ENCODE data around the gene SLC27A6.

The SLC27A6 gene

DNA sequence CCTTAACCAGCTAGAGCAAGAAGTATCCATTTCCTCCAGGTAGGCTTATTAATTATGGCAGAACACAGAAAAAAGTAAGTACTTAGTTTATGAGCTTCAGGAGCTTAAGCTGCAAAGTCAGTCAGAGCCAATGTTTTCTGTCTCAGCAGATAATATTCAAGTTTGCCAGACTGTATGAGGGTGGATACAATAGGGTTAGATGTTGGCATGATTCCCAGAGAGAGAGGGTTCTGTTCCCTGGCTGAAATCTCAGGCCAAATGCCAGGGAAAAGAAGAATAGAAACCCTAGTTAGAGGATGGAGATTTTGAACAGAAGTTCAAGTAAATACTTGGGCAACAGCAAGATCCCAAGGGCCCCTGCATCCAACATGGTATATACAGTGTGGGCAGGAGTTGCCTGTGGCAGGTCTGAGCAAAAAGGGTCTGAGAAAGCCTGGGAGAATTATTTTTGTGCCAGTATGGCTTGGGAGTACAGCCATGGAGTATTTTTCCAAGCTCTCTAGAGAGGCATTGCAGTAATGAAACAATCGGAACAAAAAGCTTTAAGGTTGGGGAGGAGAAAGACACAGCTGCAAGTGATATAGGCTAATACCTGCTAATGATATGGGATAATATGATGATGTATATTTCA lies 98.3 kb downstream of the SLC27A6 start:
- peak; percentile 94 for FAIRE-seq
- TF ChIP-seq, protein P1, sequence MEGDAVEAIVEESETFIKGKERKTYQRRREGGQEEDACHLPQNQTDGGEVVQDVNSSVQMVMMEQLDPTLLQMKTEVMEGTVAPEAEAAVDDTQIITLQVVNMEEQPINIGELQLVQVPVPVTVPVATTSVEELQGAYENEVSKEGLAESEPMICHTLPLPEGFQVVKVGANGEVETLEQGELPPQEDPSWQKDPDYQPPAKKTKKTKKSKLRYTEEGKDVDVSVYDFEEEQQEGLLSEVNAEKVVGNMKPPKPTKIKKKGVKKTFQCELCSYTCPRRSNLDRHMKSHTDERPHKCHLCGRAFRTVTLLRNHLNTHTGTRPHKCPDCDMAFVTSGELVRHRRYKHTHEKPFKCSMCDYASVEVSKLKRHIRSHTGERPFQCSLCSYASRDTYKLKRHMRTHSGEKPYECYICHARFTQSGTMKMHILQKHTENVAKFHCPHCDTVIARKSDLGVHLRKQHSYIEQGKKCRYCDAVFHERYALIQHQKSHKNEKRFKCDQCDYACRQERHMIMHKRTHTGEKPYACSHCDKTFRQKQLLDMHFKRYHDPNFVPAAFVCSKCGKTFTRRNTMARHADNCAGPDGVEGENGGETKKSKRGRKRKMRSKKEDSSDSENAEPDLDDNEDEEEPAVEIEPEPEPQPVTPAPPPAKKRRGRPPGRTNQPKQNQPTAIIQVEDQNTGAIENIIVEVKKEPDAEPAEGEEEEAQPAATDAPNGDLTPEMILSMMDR (IDR thresholded peaks at IDR 0.05; ENCODE audit: insufficient read depth, missing control alignments): no peak
- DNase-seq (ENCODE audit: insufficient read length, low spot score): no peak

DNA sequence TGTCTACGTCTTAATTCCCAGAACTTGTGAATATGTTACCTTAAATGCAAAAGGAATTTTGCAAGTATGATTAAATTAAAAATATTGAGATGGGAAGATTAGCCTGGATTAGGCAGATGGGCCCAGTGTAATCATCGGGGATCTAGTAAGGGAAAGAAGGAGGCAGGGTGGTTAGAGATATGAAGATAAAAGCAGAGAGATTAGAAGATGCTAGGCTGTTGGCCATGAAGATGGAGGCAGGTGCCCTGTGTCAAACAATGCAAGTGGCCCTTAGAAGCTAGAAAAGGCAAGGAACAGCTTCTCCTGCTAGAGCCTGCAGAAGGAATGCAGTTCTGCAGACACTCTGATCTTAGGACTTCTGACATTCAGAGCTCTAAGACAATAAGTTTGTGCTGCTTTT lies 100.4 kb downstream of the SLC27A6 start:
- DNase-seq (ENCODE audit: insufficient read length, low spot score) (no peak), FAIRE-seq (no peak)
- TF ChIP-seq, protein P1 (IDR thresholded peaks at IDR 0.05; ENCODE audit: insufficient read depth, missing control alignments): no peak

DNA sequence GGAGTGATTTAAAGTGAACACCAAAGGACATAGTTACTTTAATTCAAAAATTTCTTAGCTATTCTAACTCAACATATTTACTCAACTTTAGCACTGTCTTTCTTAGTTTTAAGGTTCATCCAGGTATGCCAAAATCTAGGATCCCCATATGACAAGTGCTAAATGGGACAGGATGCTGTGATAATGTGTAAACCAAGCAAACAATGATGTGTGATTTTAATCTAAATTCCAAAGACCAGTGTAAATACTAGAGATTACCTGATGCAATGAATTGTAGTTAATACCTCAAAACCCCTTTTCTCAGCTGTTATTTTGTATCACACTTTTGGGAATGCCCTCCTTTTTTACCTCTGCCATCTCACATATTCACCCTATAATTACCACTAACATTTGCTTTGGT lies 102.5 kb downstream of the SLC27A6 start:
- DNase-seq (ENCODE audit: insufficient read length, low spot score) (no peak), FAIRE-seq (no peak)
- TF ChIP-seq, protein P1 (IDR thresholded peaks at IDR 0.05; ENCODE audit: insufficient read depth, missing control alignments): no peak

DNA sequence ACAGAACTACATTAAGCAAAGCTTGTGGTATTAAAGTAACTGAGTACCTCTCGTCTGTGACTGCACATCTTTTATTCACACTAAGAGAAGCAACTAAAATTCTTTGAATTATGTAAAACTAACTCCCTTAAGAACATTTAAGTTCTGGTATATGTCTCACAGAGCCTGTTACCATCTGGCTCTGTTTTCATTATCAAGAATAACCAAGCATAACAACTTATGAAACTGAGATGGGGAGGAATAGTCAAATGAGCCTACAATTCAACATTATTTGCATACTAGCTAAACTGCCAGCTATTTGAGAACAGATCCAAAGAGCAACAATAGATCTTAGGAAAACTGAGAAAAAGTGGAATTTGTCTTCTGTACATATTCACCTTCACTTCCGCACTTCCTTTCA lies 104.0 kb downstream of the SLC27A6 start:
- TF ChIP-seq, protein P1 (IDR thresholded peaks at IDR 0.05; ENCODE audit: insufficient read depth, missing control alignments): no peak
- DNase-seq (ENCODE audit: insufficient read length, low spot score): no peak
- FAIRE-seq: peak; percentile 78

DNA sequence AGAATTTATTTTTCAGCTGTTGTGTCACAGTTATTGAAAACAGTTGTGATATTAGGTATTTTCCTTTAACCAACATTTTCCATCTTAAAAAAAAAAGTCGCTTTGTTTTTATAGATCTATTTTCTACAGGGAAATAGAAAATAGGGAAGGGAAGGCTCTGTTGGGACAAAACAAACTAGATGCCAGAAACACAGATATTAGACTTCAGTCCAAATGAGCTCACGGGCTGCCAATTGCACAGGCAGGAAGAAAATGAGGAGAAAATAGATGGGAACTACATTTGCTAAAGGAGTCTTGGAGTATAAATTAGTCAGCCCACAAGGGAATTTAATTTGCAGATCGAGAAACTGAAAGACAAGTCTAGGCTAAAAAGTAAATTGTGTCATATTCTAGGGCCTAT lies 107.8 kb downstream of the SLC27A6 start:
- DNase-seq (ENCODE audit: insufficient read length, low spot score): no peak
- FAIRE-seq: no peak
- TF ChIP-seq, protein P1 (IDR thresholded peaks at IDR 0.05; ENCODE audit: insufficient read depth, missing control alignments): no peak

DNA sequence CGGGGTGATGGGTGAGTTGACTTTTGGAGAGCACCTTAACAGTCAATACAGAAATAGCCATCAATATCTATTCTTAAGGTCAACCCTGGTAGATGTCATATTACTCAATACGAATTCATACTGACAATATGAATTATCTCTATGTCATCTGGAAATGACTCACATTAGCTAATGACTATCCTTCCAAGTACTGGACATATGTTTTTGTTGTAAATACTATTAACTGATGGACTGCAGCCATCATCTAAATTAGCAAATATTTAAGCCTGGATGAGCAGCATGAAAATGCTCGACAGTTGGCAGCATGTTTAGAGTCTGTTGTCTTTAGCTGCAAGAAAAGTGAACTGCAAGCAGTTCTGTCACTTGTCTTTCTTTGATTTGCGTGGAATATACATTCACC lies 109.6 kb downstream of the SLC27A6 start:
- peak; percentile 99 for FAIRE-seq
- DNase-seq (ENCODE audit: insufficient read length, low spot score): no peak
- TF ChIP-seq, protein P1 (IDR thresholded peaks at IDR 0.05; ENCODE audit: insufficient read depth, missing control alignments): no peak

DNA sequence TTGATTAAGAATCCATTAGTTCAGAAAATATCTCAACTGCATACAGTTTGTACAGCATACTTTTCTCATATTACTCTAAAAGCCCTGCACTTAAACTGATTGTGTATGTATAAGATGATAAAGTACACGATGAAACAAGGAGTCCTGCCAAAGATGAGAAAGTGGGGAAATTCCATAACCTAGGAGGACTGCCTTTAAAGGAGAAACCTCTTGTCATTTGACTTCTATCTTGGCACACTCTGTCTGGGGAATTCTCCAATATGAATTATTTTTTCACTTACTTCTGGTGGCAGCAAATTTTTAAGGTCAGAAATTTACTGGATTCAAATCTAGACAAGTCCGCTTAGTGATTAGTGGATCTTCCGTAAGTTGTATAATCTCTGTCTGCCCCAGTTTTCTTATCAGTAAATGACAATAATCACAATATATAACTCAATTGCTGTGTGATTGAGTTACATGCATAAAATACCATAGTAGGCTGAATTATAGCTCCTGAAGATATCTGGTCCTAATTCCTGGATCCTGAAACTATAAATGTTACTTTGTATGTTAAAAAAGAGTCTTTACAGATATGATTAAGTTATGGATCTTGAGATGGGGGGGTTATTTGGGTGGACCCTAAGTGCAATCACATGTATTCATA lies 112.3 kb downstream of the SLC27A6 start:
- TF ChIP-seq, protein P1 (IDR thresholded peaks at IDR 0.05; ENCODE audit: insufficient read depth, missing control alignments): no peak
- DNase-seq (ENCODE audit: insufficient read length, low spot score): no peak
- FAIRE-seq: no peak

Measured in D721Med (cell line).